Endothelial cell of umbilical vein (primary cell): ENCODE results near the gene KIFC1. TPM values are rescaled to one million over a fixed set of nuclear protein-coding genes. Genes with fewer than 3 reads are reported as not detected.

Experiments used
- BruUV-seq: library from RNA; stranded (reverse); fragments of 400-500 nt; replicated peaks from 2 replicates; lab custom pipeline; 2021; lab: Mats Ljungman, UMichigan
- CTCF ChIA-PET: fragments of 300-600, 350-600 bp; sonication (Branson Sonifier 250); formaldehyde crosslinking; loops from one replicate; lab custom pipeline; 2021; ENCODE audit warnings: antibody characterized with exemption, inconsistent platforms; lab: Charles Lee
- POLR2A ChIA-PET: fragments of 300-600, 350-600 bp; sonication (Branson Sonifier 250); formaldehyde crosslinking; loops from one replicate; lab custom pipeline; 2021; ENCODE audit warnings: antibody characterized with exemption, inconsistent platforms; lab: Charles Lee
- DNase-seq: peaks from one replicate; pipeline ENCODE4 v3.0.0-alpha.2; 2011; ENCODE audit warnings: low read depth, low spot score
- FAIRE-seq: peaks from 2 replicates; lab custom pipeline; 2011; peaks lifted over from hg19 to GRCh38; lab: Jason Lieb, UNC
- H2AFZ ChIP-seq: 2 replicates; pipeline ENCODE4 v1.6.0; 2012; ENCODE audit warnings: low read depth, low read length, control low read depth, inconsistent platforms
- H3K27ac ChIP-seq: 2 replicates; pipeline ENCODE4 v1.5.1; 2011; ENCODE audit warnings: low read depth, mild to moderate bottlenecking, control low read depth, low read length, moderate library complexity; ENCODE audit not compliant: insufficient read depth
- H3K27me3 ChIP-seq, 2 experiments: 2 replicates each; pipeline versions ENCODE4 v1.6.0 to v1.6.1; 2011; ENCODE audit warnings: low read length in 2 of 2, mixed read lengths in 1 of 2; ENCODE audit not compliant: control insufficient read depth in 2 of 2, insufficient read depth in 2 of 2
- H3K36me3 ChIP-seq, 2 experiments: 2 replicates in 1 of 2; 3 replicates in 1 of 2; pipeline ENCODE4 v1.5.1; 2011; ENCODE audit warnings: low read length in 2 of 2, mild to moderate bottlenecking in 1 of 2, moderate library complexity in 1 of 2; ENCODE audit not compliant: control insufficient read depth in 2 of 2, insufficient read depth in 2 of 2; ENCODE audit errors: extremely low read depth in 1 of 2
- H3K4me1 ChIP-seq: 3 replicates; pipeline ENCODE4 v1.5.1; 2011; ENCODE audit warnings: mild to moderate bottlenecking, low read length; ENCODE audit not compliant: control insufficient read depth, insufficient read depth; ENCODE audit errors: extremely low read depth
- H3K4me2 ChIP-seq: 2 replicates; pipeline ENCODE4 v1.6.1; 2011; ENCODE audit warnings: low read length, control low read depth, mixed read lengths; ENCODE audit not compliant: insufficient read depth
- H3K4me3 ChIP-seq, 3 experiments: fragments of 200-600 bp in 1 of 3; sonication (generic), shearing (Covaris generic) in 1 of 3; replicated peaks in 1 of 3; 2 replicates each; pipeline ENCODE4 v1.5.1; 2011 to 2016; ENCODE audit warnings: control low read depth in 3 of 3, low read length in 3 of 3, mild to moderate bottlenecking in 2 of 3, inconsistent platforms in 1 of 3, low read depth in 1 of 3, moderate library complexity in 1 of 3; ENCODE audit not compliant: insufficient read depth in 1 of 3
- H3K79me2 ChIP-seq: 2 replicates; pipeline ENCODE4 v1.6.0; 2012; ENCODE audit warnings: low read length, inconsistent platforms; ENCODE audit not compliant: control insufficient read depth, insufficient read depth
- H3K9ac ChIP-seq: replicated peaks from 2 replicates; pipeline ENCODE3; 2011; ENCODE audit warnings: low read length, control low read depth; ENCODE audit not compliant: insufficient read depth; ENCODE audit errors: extremely low read depth
- H3K9me1 ChIP-seq: replicated peaks from 3 replicates; pipeline ENCODE4 v1.6.0; 2011; ENCODE audit warnings: mild to moderate bottlenecking, low read length; ENCODE audit not compliant: control insufficient read depth, insufficient read depth; ENCODE audit errors: extremely low read depth
- H3K9me3 ChIP-seq: replicated peaks from 2 replicates; pipeline ENCODE4 v1.5.1; 2012; ENCODE audit warnings: low read length, inconsistent platforms; ENCODE audit not compliant: control insufficient read depth, insufficient read depth
- H4K20me1 ChIP-seq: replicated peaks from 2 replicates; pipeline ENCODE3; 2011; ENCODE audit warnings: mild to moderate bottlenecking, low read length; ENCODE audit not compliant: control insufficient read depth, insufficient read depth; ENCODE audit errors: extremely low read depth
- CTCF ChIP-seq, 2 donors: IDR thresholded peaks; 1 replicate in 1 of 2; 2 replicates in 1 of 2; pipeline ENCODE4 v1.5.1; 2011; ENCODE audit warnings: low read length in 2 of 2, mild to moderate bottlenecking in 2 of 2, moderate library complexity in 2 of 2, control low read depth in 1 of 2, inconsistent platforms in 1 of 2, low read depth in 1 of 2; ENCODE audit not compliant: insufficient read depth in 1 of 2; ENCODE audit errors: extremely low read depth in 1 of 2
- EZH2 ChIP-seq: IDR thresholded peaks from 2 replicates; pipeline ENCODE4 v1.6.1; 2012; ENCODE audit warnings: borderline replicate concordance, low read depth, mild to moderate bottlenecking, moderate library complexity, low read length, inconsistent platforms; ENCODE audit not compliant: severe bottlenecking
- FOS ChIP-seq: IDR thresholded peaks from 2 replicates; pipeline ENCODE4 v1.6.1; 2011; ENCODE audit warnings: mild to moderate bottlenecking, low read length, moderate library complexity, borderline replicate concordance; ENCODE audit not compliant: insufficient read depth
- GATA2 ChIP-seq: IDR thresholded peaks from 2 replicates; pipeline ENCODE4 v1.7.0; 2011; ENCODE audit warnings: low read depth, mild to moderate bottlenecking, moderate library complexity, mixed read lengths, low read length; ENCODE audit not compliant: insufficient read length, insufficient read depth
- JUN ChIP-seq: IDR thresholded peaks from 2 replicates; pipeline ENCODE4 v1.6.1; 2011; ENCODE audit warnings: borderline replicate concordance, low read depth; ENCODE audit not compliant: insufficient read length, insufficient read depth
- MAX ChIP-seq: IDR thresholded peaks from 2 replicates; pipeline ENCODE4 v1.6.1; 2011; ENCODE audit not compliant: insufficient read depth, insufficient read length
- MYC ChIP-seq: IDR thresholded peaks from one replicate; pipeline ENCODE4 v1.6.1; 2011; ENCODE audit warnings: mild to moderate bottlenecking, low read depth, low read length
- POLR2A ChIP-seq: IDR thresholded peaks from 2 replicates; pipeline ENCODE4 v1.6.1; 2012; ENCODE audit warnings: low read depth, mild to moderate bottlenecking, control low read depth, low read length
- POLR2AphosphoS5 ChIP-seq: IDR thresholded peaks from 2 replicates; pipeline ENCODE4 v1.6.1; 2012; ENCODE audit warnings: low read depth, mild to moderate bottlenecking, control low read depth, low read length, moderate library complexity; ENCODE audit not compliant: insufficient read depth
- dilution Hi-C: fragments of 300-500 bp; cut with MboI; formaldehyde crosslinking; loops from one replicate; pipeline ENCODE4 v1.15.0; 2019; ENCODE audit warnings: low sequenced_read_pairs; ENCODE audit not compliant: extremely low pct_ligation_motif_present
- intact Hi-C: fragments of 100-400 bp; cut with micrococcal nuclease; formaldehyde crosslinking; loops from one replicate; pipeline ENCODE4 v1.10.0; 2022
- polyA plus RNA-seq, 4 experiments: library from polyadenylated mRNA; depleted of rRNA in 3 of 4; stranded (reverse) in 3 of 4; unstranded in 1 of 4; fragments of >200 nt; gene quantifications; 2 replicates each; pipeline versions ENCODE4 v1.2.1 to v1.2.3, GENCODE V29; 2011 to 2012; ENCODE audit warnings: missing spikeins in 1 of 4
- total RNA-seq: library from RNA; stranded (reverse); gene quantifications from 2 replicates; pipeline ENCODE4 v1.2.3, GENCODE V29; 2021

KIFC1 gene
- total and polyA plus RNA-seq, 2 donors (not counting 3 experiments of a cell fraction or from before 2014, with no cell fraction given) = 39.3 to 63.4 TPM

- H3K4me3 ChIP-seq = no peak overlapping the region
- no peak overlapping the region for H3K9ac ChIP-seq
- DNase-seq (no peak), FAIRE-seq (no peak)
- H3K9me1 ChIP-seq = no peaks in the 10 kb centered on the region
- H4K20me1 ChIP-seq = no peaks in the 10 kb centered on the region
- POLR2A ChIA-PET = no interaction called here
- H3K36me3 ChIP-seq = peaks cover 0 to 16% of the 10 kb centered on the region in 2 experiments
- BruUV-seq = no TSS peak
- H3K9me3 ChIP-seq = no peaks in the 10 kb centered on the region
- no peaks in the 10 kb centered on the region for H3K79me2 ChIP-seq
- H2AFZ ChIP-seq = no peak overlapping the region
- TF ChIP-seq CTCF (IDR thresholded peaks at IDR 0.05; ENCODE audit: extremely low read depth in 1 of 2, insufficient read depth in 1 of 2, low read depth in 1 of 2, low read length in 2 of 2) (no peak), GATA2 (no peak), JUN (no peak), MAX (no peak), FOS (no peak), POLR2AphosphoS5 (no peak), EZH2 (no peak), MYC (no peak), POLR2A (no peak)
- intact Hi-C loops = no loop called here
- no peaks in the 10 kb centered on the region for H3K4me1 ChIP-seq
- CTCF ChIA-PET = interaction anchor here (0.6 kb wide), 1 partner anchor 604 kb away, joined by 3 read pairs; no protein-coding TSS in a partner anchor
- no peak overlapping the region for H3K27ac ChIP-seq
- dilution Hi-C loops = no loop called here
- no peak overlapping the region for H3K4me2 ChIP-seq
- H3K27me3 ChIP-seq = no peaks in the 10 kb centered on the region
These were observed 52.2 kb downstream of the KIFC1 start for GRCh38 chr6:33443619-33444504.
